ENCODE results near the gene USP26. TPM values are rescaled to one million over a fixed set of nuclear protein-coding genes. Genes with fewer than 3 reads are reported as not detected.
A peak's percentile ranks its signal among the peaks of the same experiment; 100 is the strongest.
"Not testable (repeated sequence)": the region's sequence is repeated elsewhere in the genome, so short reads cannot be mapped to it uniquely, and the experiment has no call there.

The USP26 gene
- total RNA-seq, 1 experiment from 2014 or later: not detected

DNA sequence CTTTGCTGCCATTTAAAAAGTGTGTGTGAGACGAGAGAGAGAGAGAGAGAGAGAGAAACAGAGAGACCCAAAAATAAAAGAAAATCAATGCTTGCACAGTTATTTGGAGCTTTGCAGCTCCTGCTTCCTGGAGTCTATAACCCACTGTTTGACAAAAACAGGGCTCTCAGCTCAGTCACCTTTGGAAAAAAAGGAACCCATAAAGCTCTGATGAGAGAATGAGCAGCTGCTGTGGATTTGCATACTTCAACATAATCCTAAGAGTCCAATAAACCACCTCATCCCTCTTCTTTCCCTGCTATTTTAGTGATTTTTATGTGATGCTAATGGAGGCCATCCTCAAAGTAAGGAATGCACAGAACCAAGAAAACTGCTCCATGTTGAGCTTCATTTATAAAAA, 50.3 kb downstream of the USP26 start:
- no TSS peak for BruUV-seq (replicated peaks)
- peaks cover 40% of the 10 kb centered on the region for H3K27me3 Mint-ChIP-seq (ENCODE audit: insufficient read depth, unreplicated experiment)
- ChIA-PET POLR2A (no interaction called here), CTCF (interaction anchor here (0.6 to 3.7 kb wide), 20 partner anchors 8 to 1389 kb away, joined by 3 to 16 read pairs (median 4); no protein-coding TSS in a partner anchor)
- H3K4me1 Mint-ChIP-seq (ENCODE audit: insufficient read depth, unreplicated experiment): no peaks in the 10 kb centered on the region
- no peak for DNase-seq (ENCODE audit: unreplicated experiment)
- H3K4me3 Mint-ChIP-seq (ENCODE audit: unreplicated experiment): no peak overlapping the region
- H3K36me3 Mint-ChIP-seq (ENCODE audit: insufficient read depth, unreplicated experiment): no peaks in the 10 kb centered on the region
- TF ChIP-seq, protein P1, sequence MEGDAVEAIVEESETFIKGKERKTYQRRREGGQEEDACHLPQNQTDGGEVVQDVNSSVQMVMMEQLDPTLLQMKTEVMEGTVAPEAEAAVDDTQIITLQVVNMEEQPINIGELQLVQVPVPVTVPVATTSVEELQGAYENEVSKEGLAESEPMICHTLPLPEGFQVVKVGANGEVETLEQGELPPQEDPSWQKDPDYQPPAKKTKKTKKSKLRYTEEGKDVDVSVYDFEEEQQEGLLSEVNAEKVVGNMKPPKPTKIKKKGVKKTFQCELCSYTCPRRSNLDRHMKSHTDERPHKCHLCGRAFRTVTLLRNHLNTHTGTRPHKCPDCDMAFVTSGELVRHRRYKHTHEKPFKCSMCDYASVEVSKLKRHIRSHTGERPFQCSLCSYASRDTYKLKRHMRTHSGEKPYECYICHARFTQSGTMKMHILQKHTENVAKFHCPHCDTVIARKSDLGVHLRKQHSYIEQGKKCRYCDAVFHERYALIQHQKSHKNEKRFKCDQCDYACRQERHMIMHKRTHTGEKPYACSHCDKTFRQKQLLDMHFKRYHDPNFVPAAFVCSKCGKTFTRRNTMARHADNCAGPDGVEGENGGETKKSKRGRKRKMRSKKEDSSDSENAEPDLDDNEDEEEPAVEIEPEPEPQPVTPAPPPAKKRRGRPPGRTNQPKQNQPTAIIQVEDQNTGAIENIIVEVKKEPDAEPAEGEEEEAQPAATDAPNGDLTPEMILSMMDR (IDR thresholded peaks at IDR 0.05; ENCODE audit: unreplicated experiment): no peak
- no peaks in the 10 kb centered on the region for H3K9me3 Mint-ChIP-seq (ENCODE audit: unreplicated experiment)
- no peak overlapping the region for H3K27ac Mint-ChIP-seq (ENCODE audit: low read depth, unreplicated experiment)
- intact Hi-C loops (cut with micrococcal nuclease): loop anchor here (1.0 to 5.0 kb wide), 4 partner anchors 126 to 626 kb away; no protein-coding TSS in a partner anchor

DNA sequence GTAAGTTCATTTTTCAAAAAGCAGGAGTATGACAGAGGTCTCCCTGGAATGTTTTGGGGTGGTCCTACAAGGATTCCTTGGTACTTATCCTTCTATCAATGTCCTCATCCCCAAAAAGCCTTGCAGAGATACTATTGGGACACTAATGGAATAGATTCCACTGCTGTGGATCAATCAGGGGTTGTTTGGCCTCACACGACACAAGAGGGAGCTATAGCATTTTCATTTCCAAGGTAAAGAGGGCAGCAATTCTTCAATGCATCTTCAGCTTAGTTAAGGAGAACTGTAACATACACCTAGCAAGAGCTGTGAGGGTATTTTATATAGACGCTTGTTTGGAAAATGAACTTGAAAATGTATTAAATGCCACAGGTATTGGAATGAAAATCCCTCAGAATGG, 50.9 kb downstream of the USP26 start:
- Mint-ChIP-seq H3K27ac (ENCODE audit: low read depth, unreplicated experiment) (no peak overlapping the region), H3K4me1 (ENCODE audit: insufficient read depth, unreplicated experiment) (no peaks in the 10 kb centered on the region), H3K4me3 (ENCODE audit: unreplicated experiment) (no peak overlapping the region), H3K9me3 (ENCODE audit: unreplicated experiment) (no peaks in the 10 kb centered on the region), H3K27me3 (ENCODE audit: insufficient read depth, unreplicated experiment) (peaks cover 34% of the 10 kb centered on the region), H3K36me3 (ENCODE audit: insufficient read depth, unreplicated experiment) (no peaks in the 10 kb centered on the region)
- no TSS peak for BruUV-seq (replicated peaks)
- ChIA-PET POLR2A (no interaction called here), CTCF (interaction anchor here (0.6 to 3.7 kb wide), 15 partner anchors 9 to 778 kb away, joined by 3 to 16 read pairs (median 5); no protein-coding TSS in a partner anchor)
- TF ChIP-seq, protein P1 (IDR thresholded peaks at IDR 0.05; ENCODE audit: unreplicated experiment): peak; percentile 29
- intact Hi-C loops (cut with micrococcal nuclease): loop anchor here (1.0 to 5.0 kb wide), 4 partner anchors 126 to 626 kb away; no protein-coding TSS in a partner anchor
- DNase-seq (ENCODE audit: unreplicated experiment): peak; percentile 32

DNA sequence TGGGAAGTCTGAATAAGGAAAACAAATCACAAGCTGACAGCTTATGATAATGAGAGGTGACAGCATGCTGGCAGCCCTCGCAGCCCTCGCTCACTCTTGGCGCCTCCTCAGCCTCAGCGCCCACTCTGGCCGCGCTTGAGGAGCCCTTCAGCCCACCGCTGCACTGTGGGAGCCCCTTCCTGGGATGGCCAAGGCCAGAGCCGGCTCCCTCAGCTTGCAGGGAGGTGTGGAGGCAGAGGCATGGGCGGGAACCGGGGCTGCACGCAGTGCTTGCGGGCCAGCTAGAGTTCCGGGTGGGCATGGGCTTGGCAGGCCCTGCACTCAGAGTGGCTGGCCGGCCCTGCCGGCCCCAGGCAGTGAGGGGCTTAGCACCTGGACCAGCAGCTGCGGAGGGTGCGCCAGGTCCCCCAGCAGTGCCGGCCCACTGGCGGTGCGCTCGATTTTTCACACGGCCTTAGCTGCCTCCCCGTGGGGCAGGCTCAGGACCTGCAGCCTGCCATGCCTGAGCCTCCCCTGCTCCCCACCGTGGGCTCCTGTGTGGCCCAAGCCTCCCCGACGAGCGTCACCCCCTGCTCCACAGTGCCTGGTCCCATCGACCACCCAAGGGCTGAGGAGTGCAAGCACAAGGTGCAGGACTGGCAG, 52.6 kb downstream of the USP26 start:
- H3K27me3 Mint-ChIP-seq (ENCODE audit: insufficient read depth, unreplicated experiment): peaks cover 18% of the 10 kb centered on the region
- H3K27ac Mint-ChIP-seq (ENCODE audit: low read depth, unreplicated experiment); POLR2A ChIA-PET; DNase-seq (ENCODE audit: unreplicated experiment); H3K36me3 Mint-ChIP-seq (ENCODE audit: insufficient read depth, unreplicated experiment); H3K4me1 Mint-ChIP-seq (ENCODE audit: insufficient read depth, unreplicated experiment); BruUV-seq (replicated peaks); intact Hi-C loops (cut with micrococcal nuclease); H3K9me3 Mint-ChIP-seq (ENCODE audit: unreplicated experiment); H3K4me3 Mint-ChIP-seq (ENCODE audit: unreplicated experiment): not testable (repeated sequence)
- CTCF ChIA-PET: interaction anchor here (0.5 to 3.7 kb wide), 7 partner anchors 39 to 1260 kb away, joined by 3 to 16 read pairs (median 4); no protein-coding TSS in a partner anchor

DNA sequence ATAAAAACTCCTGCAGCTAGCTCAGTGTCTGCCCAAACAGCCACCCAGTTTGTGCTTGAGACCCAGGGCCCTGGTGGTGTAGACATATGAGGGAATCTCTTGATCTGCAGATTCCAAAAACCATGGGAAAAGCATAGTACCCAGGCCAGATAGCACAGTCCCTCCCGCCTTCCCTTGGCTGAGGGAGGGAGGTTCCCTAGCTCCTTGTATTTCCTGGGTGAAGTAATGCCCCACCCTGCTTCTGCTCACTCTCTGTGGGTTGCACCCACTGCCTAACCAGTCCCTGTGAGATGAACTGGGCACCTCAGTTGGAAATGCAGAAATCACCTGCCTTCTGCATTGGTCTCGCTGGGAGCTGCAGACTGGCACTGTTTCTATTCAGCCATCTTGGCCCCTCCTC, 54.6 kb downstream of the USP26 start:
- intact Hi-C loops (cut with micrococcal nuclease): no loop called here
- no peaks in the 10 kb centered on the region for H3K4me1 Mint-ChIP-seq (ENCODE audit: insufficient read depth, unreplicated experiment)
- no peaks in the 10 kb centered on the region for H3K36me3 Mint-ChIP-seq (ENCODE audit: insufficient read depth, unreplicated experiment)

More for the DNA sequence above, 54.6 kb downstream of the USP26 start:
- H3K9me3 Mint-ChIP-seq (ENCODE audit: unreplicated experiment): peaks cover 21% of the 10 kb centered on the region
- no peak overlapping the region for H3K27ac Mint-ChIP-seq (ENCODE audit: low read depth, unreplicated experiment)
- no peak for DNase-seq (ENCODE audit: unreplicated experiment)
- TF ChIP-seq, protein P1 (IDR thresholded peaks at IDR 0.05; ENCODE audit: unreplicated experiment): no peak
- no peak overlapping the region for H3K4me3 Mint-ChIP-seq (ENCODE audit: unreplicated experiment)
- no TSS peak for BruUV-seq (replicated peaks)
- H3K27me3 Mint-ChIP-seq (ENCODE audit: insufficient read depth, unreplicated experiment): peaks cover 14% of the 10 kb centered on the region
- ChIA-PET POLR2A (no interaction called here), CTCF (interaction anchor here (0.7 kb wide), 1 partner anchor 372 kb away, joined by 4 read pairs; no protein-coding TSS in a partner anchor)

Data from MCF 10A (cell line).